ENCODE measurements around the gene C9orf85.

DNA sequence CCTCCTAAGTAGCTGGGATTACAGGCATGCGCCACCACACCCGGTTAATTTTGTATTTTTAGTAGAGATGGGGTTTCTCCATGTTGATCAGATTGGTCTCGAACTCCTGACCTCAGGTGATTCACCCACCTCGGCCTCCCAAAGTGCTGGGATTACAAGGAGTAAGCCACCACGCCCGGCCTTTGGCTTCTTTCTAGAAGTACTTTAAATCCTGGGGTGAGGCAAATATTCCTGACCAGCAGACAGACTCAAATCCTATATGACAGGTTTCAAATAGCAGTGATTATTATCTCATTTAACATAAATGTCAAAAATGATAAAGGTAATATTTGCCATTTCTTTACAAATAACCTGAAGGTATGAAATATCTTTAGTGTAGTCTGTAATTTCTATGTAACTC, 36.1 kb upstream of the C9orf85 start:
- TF ChIP-seq, protein P1, sequence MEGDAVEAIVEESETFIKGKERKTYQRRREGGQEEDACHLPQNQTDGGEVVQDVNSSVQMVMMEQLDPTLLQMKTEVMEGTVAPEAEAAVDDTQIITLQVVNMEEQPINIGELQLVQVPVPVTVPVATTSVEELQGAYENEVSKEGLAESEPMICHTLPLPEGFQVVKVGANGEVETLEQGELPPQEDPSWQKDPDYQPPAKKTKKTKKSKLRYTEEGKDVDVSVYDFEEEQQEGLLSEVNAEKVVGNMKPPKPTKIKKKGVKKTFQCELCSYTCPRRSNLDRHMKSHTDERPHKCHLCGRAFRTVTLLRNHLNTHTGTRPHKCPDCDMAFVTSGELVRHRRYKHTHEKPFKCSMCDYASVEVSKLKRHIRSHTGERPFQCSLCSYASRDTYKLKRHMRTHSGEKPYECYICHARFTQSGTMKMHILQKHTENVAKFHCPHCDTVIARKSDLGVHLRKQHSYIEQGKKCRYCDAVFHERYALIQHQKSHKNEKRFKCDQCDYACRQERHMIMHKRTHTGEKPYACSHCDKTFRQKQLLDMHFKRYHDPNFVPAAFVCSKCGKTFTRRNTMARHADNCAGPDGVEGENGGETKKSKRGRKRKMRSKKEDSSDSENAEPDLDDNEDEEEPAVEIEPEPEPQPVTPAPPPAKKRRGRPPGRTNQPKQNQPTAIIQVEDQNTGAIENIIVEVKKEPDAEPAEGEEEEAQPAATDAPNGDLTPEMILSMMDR (conservative IDR thresholded peaks at IDR 0.05; ENCODE audit: low read depth, low read length) = no peak
- no peak for TF ChIP-seq POLR2A (IDR thresholded peaks at IDR 0.05; ENCODE audit: low read depth, low read length)
- no peak for TF ChIP-seq BHLHE40 (IDR thresholded peaks at IDR 0.05; ENCODE audit: low read depth, low read length)
- TF ChIP-seq RCOR1 (IDR thresholded peaks at IDR 0.05; ENCODE audit: insufficient replicate concordance, low read length) = no peak
- no peak for TF ChIP-seq MAZ (IDR thresholded peaks at IDR 0.05; ENCODE audit: borderline replicate concordance, low read depth, low read length)
- no peak for TF ChIP-seq MAFK (IDR thresholded peaks at IDR 0.05; ENCODE audit: low read depth, low read length)
- no peak for TF ChIP-seq RFX5 (IDR thresholded peaks at IDR 0.05; ENCODE audit: low read depth, low read length)
- no peak for TF ChIP-seq FOS (IDR thresholded peaks at IDR 0.05; ENCODE audit: low read depth, low read length)
- no peak for TF ChIP-seq MXI1 (IDR thresholded peaks at IDR 0.05; ENCODE audit: borderline replicate concordance, low read depth, low read length)
- no peak for TF ChIP-seq CEBPB (IDR thresholded peaks at IDR 0.05; ENCODE audit: low read depth, low read length)
- no peak for TF ChIP-seq RAD21 (IDR thresholded peaks at IDR 0.05; ENCODE audit: low read length)
- TF ChIP-seq SMC3 (IDR thresholded peaks at IDR 0.05; ENCODE audit: low read depth, low read length) = no peak
